Measurements from ENCODE around the gene OSBPL9.

DNA sequence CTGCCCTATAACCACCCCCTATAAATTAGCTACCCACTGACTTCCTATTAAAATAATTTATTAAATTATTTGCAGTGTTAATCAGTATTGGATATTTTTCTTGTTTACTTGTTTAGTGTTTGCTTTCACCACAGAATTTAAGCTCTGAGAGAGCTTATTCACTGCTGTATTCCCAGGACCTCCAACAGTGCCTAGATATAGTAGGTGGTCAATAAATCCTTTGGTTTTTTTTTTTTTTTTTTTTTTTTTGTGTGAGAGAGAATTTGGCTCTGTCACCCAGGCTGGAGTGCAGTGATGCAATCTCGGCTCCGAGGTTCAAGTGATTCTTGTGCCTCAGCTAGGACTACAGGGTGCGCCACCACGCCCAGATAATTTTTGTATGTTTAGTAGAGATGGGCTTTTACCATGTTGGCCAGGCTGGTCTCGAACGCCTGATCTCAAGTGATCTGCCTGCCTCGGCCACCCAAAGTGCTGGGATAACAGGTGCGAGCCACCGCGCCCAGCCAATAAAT is 1.1 kb upstream of the OSBPL9 start:
- no peak for TF ChIP-seq EZH2phosphoT487 (IDR thresholded peaks at IDR 0.05; ENCODE audit: low read depth, severe bottlenecking, unreplicated experiment)
- TF ChIP-seq, protein P1, sequence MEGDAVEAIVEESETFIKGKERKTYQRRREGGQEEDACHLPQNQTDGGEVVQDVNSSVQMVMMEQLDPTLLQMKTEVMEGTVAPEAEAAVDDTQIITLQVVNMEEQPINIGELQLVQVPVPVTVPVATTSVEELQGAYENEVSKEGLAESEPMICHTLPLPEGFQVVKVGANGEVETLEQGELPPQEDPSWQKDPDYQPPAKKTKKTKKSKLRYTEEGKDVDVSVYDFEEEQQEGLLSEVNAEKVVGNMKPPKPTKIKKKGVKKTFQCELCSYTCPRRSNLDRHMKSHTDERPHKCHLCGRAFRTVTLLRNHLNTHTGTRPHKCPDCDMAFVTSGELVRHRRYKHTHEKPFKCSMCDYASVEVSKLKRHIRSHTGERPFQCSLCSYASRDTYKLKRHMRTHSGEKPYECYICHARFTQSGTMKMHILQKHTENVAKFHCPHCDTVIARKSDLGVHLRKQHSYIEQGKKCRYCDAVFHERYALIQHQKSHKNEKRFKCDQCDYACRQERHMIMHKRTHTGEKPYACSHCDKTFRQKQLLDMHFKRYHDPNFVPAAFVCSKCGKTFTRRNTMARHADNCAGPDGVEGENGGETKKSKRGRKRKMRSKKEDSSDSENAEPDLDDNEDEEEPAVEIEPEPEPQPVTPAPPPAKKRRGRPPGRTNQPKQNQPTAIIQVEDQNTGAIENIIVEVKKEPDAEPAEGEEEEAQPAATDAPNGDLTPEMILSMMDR (IDR thresholded peaks at IDR 0.05; ENCODE audit: poor library complexity): no peak
- no peak for TF ChIP-seq EZH2 (IDR thresholded peaks at IDR 0.05; ENCODE audit: borderline replicate concordance)
